Transverse colon (tissue), 4 donors: ENCODE results near the gene DNAJC1.

Source experiments
- POLR2AphosphoS5 ChIP-seq, 3 donors: sonication (generic); formaldehyde crosslinking; IDR thresholded peaks; one replicate each; pipeline ENCODE4 v1.6.1; 2016; ENCODE audit warnings: antibody characterized with exemption in 3 of 3
- TF ChIP-seq, protein P1 (sequence below), 5 experiments: fragments of 200-600 bp in 3 of 5; fragments of 450-650 bp in 2 of 5; sonication (generic) in 3 of 5; IDR thresholded peaks; 1 replicate in 2 of 5; 2 replicates in 3 of 5; pipeline ENCODE4 v1.5.1; 2016 to 2017; ENCODE audit warnings: antibody characterized with exemption in 5 of 5, inconsistent platforms in 3 of 5, mild to moderate bottlenecking in 2 of 5, moderate library complexity in 1 of 5

DNA sequence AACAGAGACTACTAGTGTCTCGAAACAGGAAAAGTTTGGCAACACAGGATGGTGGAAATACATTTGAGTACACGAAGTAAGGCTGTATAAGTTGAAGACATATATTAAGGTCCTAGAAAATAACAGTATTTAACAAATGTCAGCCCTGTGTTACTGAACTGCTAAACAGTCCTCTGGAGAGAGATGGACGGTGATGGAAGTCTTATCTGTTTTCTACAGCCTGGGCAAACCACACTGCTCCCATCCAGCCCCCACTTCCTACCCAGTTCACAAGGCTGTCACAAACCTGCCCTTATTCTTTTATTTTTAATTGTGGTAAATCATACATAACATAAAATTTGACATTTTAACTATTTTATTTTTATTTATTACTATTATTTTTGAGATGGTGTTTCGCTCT lies 179.1 kb downstream of the DNAJC1 start:
- TF ChIP-seq, protein P1, sequence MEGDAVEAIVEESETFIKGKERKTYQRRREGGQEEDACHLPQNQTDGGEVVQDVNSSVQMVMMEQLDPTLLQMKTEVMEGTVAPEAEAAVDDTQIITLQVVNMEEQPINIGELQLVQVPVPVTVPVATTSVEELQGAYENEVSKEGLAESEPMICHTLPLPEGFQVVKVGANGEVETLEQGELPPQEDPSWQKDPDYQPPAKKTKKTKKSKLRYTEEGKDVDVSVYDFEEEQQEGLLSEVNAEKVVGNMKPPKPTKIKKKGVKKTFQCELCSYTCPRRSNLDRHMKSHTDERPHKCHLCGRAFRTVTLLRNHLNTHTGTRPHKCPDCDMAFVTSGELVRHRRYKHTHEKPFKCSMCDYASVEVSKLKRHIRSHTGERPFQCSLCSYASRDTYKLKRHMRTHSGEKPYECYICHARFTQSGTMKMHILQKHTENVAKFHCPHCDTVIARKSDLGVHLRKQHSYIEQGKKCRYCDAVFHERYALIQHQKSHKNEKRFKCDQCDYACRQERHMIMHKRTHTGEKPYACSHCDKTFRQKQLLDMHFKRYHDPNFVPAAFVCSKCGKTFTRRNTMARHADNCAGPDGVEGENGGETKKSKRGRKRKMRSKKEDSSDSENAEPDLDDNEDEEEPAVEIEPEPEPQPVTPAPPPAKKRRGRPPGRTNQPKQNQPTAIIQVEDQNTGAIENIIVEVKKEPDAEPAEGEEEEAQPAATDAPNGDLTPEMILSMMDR (IDR thresholded peaks at IDR 0.05), result no peak
- TF ChIP-seq POLR2AphosphoS5 (IDR thresholded peaks at IDR 0.05), result no peak
